HAP-1 (cell line): Measurements from ENCODE around the gene LOXL1.

ENCODE experiments used
- DNase-seq, 2 experiments: peaks; one replicate each; pipeline ENCODE4 v3.0.0-alpha.2; 2016 to 2020; ENCODE audit warnings: low spot score in 2 of 2
- H3K27me3 ChIP-seq: fragments of 250-450 bp; sonication (Bioruptor Pico); 2 replicates; pipeline ENCODE4 v1.5.1; 2020; ENCODE audit warnings: low read depth, mild to moderate bottlenecking, moderate library complexity
- H3K36me3 ChIP-seq: fragments of 250-450 bp; sonication (Bioruptor Pico); replicated peaks from 2 replicates; pipeline ENCODE4 v1.5.1; 2020; ENCODE audit warnings: mild to moderate bottlenecking
- H3K4me1 ChIP-seq: fragments of 250-450 bp; sonication (Bioruptor Pico); 2 replicates; pipeline ENCODE4 v1.5.1; 2020; ENCODE audit warnings: mild to moderate bottlenecking
- H3K4me3 ChIP-seq: fragments of 250-450 bp; sonication (Bioruptor Pico); 2 replicates; pipeline ENCODE4 v1.5.1; 2020; ENCODE audit warnings: mild to moderate bottlenecking, moderate library complexity
- H3K9me3 ChIP-seq: fragments of 250-450 bp; sonication (Bioruptor Pico); 2 replicates; pipeline ENCODE4 v1.5.1; 2020; ENCODE audit warnings: mild to moderate bottlenecking, moderate library complexity
- in situ Hi-C: fragments of 300-500 bp; cut with MboI; formaldehyde crosslinking; loops from 3 replicates; pipeline ENCODE4 v1.14.3; 2020; ENCODE audit warnings: low sequenced_read_pairs, inconsistent platforms, mixed read lengths

The LOXL1 gene

GRCh38 chr15:73926219-73927002 is at the start of gene LOXL1:
Gene LOXL1, plus strand, starts transcription at chr15:73926462. Its CDS starts 322 bp downstream, at chr15:73926784.
- Histone ChIP-seq H3K4me3 (peak within 1 kb of the TSS; percentile 56), H3K4me1 (peaks cover 27% of the 10 kb centered on the region)

GRCh38 chr15:73879426-73879825 is 46.8 kb upstream of the LOXL1 start:
- Histone ChIP-seq H3K27me3 (peaks cover 15% of the 10 kb centered on the region), H3K4me3 (no peak overlapping the region), H3K4me1 (peaks cover 3% of the 10 kb centered on the region; the same call in 1 of the 2 replicates), H3K9me3 (no peaks in the 10 kb centered on the region), H3K36me3 (no peaks in the 10 kb centered on the region)
- in situ Hi-C loops = no loop called here
- no peak for DNase-seq

More at GRCh38 chr15:73926219-73927002, at the start of gene LOXL1:
- DNase-seq = peak; percentile 64 to 79
- Histone ChIP-seq H3K36me3 (no peaks in the 10 kb centered on the region), H3K9me3 (no peaks in the 10 kb centered on the region), H3K27me3 (no peaks in the 10 kb centered on the region)
- in situ Hi-C loops = no loop called here

- Histone ChIP-seq H3K4me3 (no peak overlapping the region), H3K4me1 (no peaks in the 10 kb centered on the region), H3K27me3 (peaks cover 15% of the 10 kb centered on the region), H3K9me3 (no peaks in the 10 kb centered on the region), H3K36me3 (no peaks in the 10 kb centered on the region)
- no peak for DNase-seq
- in situ Hi-C loops = no loop called here
Measured at GRCh38 chr15:73881579-73882320, 44.5 kb upstream of the LOXL1 start.

- Histone ChIP-seq H3K4me3 (no peak overlapping the region), H3K36me3 (no peaks in the 10 kb centered on the region), H3K4me1 (no peaks in the 10 kb centered on the region), H3K27me3 (peaks cover 15% of the 10 kb centered on the region), H3K9me3 (no peaks in the 10 kb centered on the region)
- DNase-seq = no peak
- in situ Hi-C loops = no loop called here
Measured at GRCh38 chr15:73882761-73883419, 43.4 kb upstream of the LOXL1 start.

GRCh38 chr15:73884159-73884558 is 42.1 kb upstream of the LOXL1 start:
- Histone ChIP-seq H3K36me3 (no peaks in the 10 kb centered on the region), H3K27me3 (peaks cover 20% of the 10 kb centered on the region), H3K4me1 (no peaks in the 10 kb centered on the region), H3K9me3 (no peaks in the 10 kb centered on the region), H3K4me3 (no peak overlapping the region)
- in situ Hi-C loops = no loop called here
- DNase-seq = no peak

GRCh38 chr15:73885954-73886700 is 40.1 kb upstream of the LOXL1 start:
- Histone ChIP-seq H3K4me1 (no peaks in the 10 kb centered on the region), H3K9me3 (no peaks in the 10 kb centered on the region), H3K36me3 (no peaks in the 10 kb centered on the region), H3K4me3 (no peak overlapping the region), H3K27me3 (peaks cover 34% of the 10 kb centered on the region)
- in situ Hi-C loops = no loop called here
- no peak for DNase-seq

GRCh38 chr15:73886717-73887345 is 39.4 kb upstream of the LOXL1 start:
- Histone ChIP-seq H3K36me3 (no peaks in the 10 kb centered on the region), H3K4me1 (no peaks in the 10 kb centered on the region), H3K27me3 (peaks cover 32% of the 10 kb centered on the region), H3K9me3 (no peaks in the 10 kb centered on the region; the same call in 1 of the 2 replicates), H3K4me3 (no peak overlapping the region)
- DNase-seq = no peak
- in situ Hi-C loops = no loop called here

- peaks cover 3% of the 10 kb centered on the region for H3K9me3 ChIP-seq
- H3K27me3 ChIP-seq = peaks cover 32% of the 10 kb centered on the region
- in situ Hi-C loops = no loop called here
- no peak overlapping the region for H3K4me3 ChIP-seq
- H3K4me1 ChIP-seq = no peaks in the 10 kb centered on the region
- H3K36me3 ChIP-seq = no peaks in the 10 kb centered on the region
- DNase-seq = no peak
Measured at GRCh38 chr15:73887481-73887880, 38.8 kb upstream of the LOXL1 start.

GRCh38 chr15:73888224-73889041 is 37.8 kb upstream of the LOXL1 start:
- Histone ChIP-seq H3K4me3 (no peak overlapping the region), H3K9me3 (peaks cover 3% of the 10 kb centered on the region), H3K27me3 (peaks cover 24% of the 10 kb centered on the region), H3K4me1 (no peaks in the 10 kb centered on the region), H3K36me3 (no peaks in the 10 kb centered on the region)
- in situ Hi-C loops = no loop called here
- no peak for DNase-seq

GRCh38 chr15:73889053-73889761 is 37.1 kb upstream of the LOXL1 start:
- H3K4me3 ChIP-seq = no peak overlapping the region
- no peaks in the 10 kb centered on the region for H3K4me1 ChIP-seq
- in situ Hi-C loops = no loop called here
- peaks cover 3% of the 10 kb centered on the region for H3K9me3 ChIP-seq
- H3K27me3 ChIP-seq = peaks cover 22% of the 10 kb centered on the region
- H3K36me3 ChIP-seq = no peaks in the 10 kb centered on the region
- no peak for DNase-seq

GRCh38 chr15:73889762-73890124 is 36.5 kb upstream of the LOXL1 start:
- DNase-seq = no peak
- Histone ChIP-seq H3K9me3 (peaks cover 3% of the 10 kb centered on the region), H3K4me3 (no peak overlapping the region), H3K27me3 (peaks cover 22% of the 10 kb centered on the region), H3K36me3 (no peaks in the 10 kb centered on the region), H3K4me1 (no peaks in the 10 kb centered on the region)
- in situ Hi-C loops = no loop called here
